Mucosa of descending colon (tissue), 3 donors: ENCODE data around the gene MAP1B. TPM values are rescaled to one million over a fixed set of nuclear protein-coding genes. Genes with fewer than 3 reads are reported as not detected.

Source experiments
- ATAC-seq: fragments of 200-7000 bp; cut with Tn5 transposase; one replicate; pipeline ENCODE4 v1.9.1; 2020; ENCODE audit warnings: mild to moderate bottlenecking, moderate library complexity
- DNase-seq, 3 donors: peaks; one replicate each; pipeline ENCODE4 v3.0.0-alpha.2; 2020
- H3K36me3 ChIP-seq: fragments of 200-600 bp; one replicate; pipeline ENCODE4 v1.8.0; 2021; ENCODE audit warnings: low read depth, mild to moderate bottlenecking
- H3K4me1 ChIP-seq: fragments of 200-600 bp; one replicate; pipeline ENCODE4 v1.8.0; 2021; ENCODE audit warnings: low read depth, mild to moderate bottlenecking
- H3K4me3 ChIP-seq: fragments of 200-600 bp; one replicate; pipeline ENCODE4 v1.8.0; 2021; ENCODE audit warnings: mild to moderate bottlenecking
- H3K9me3 ChIP-seq: fragments of 200-600 bp; one replicate; pipeline ENCODE4 v1.8.0; 2021; ENCODE audit warnings: mild to moderate bottlenecking
- intact Hi-C, 2 donors: fragments of 100-400 bp; cut with DNase I in 1 of 2; cut with micrococcal nuclease in 1 of 2; formaldehyde crosslinking; loops; one replicate each; pipeline versions ENCODE4 v1.11.0 to v1.11.1; 2022; cut with DNase I, micrococcal nuclease
- total RNA-seq, 3 donors: library from RNA; stranded (reverse); fragmentation: NEBNext Ultra II Directional in 2 of 3; extraction: Animal tissue kit (Norgen Biotek cat#: 25700) in 2 of 3; gene quantifications; one replicate each; pipeline versions ENCODE4 v1.2.1 to v1.2.4, GENCODE V29; 2021 to 2023
- TF ChIP-seq, protein P1 (sequence below): fragments of 200-600 bp; IDR thresholded peaks from one replicate; pipeline ENCODE4 v1.8.0; 2022; ENCODE audit warnings: antibody characterized with exemption, mild to moderate bottlenecking
- donor health status: DM: no; HTN: no; CAD: no; lungs with moderate emphysema.
- donor health status: DM: no; HTN: no; CAD: no.
- donor health status: DM: no; HTN: yes; CAD: no.

MAP1B gene
- total RNA-seq, 3 donors from 2014 or later = 6.5 to 72.3 (median 20.9) TPM

DNA sequence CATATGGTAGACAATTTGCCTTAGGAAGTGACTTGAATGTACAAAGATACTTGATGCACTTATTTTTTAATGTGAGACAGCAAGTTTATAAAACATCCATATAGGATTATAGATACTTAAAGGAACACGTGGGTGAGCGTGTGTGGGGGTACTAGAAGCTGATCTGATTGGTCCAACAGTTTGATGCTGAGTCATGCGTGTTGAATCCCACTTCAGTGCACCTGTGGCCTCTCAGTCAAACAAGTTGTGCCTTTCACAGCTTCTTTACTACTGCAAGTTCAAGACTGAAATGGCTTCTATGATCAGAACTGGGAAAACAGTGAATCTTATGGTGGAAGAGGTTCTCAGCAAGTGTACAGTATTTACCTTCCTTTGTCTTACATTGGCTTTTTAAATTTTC lies 98.9 kb downstream of the MAP1B start:
- Histone ChIP-seq H3K4me1 (no peaks in the 10 kb centered on the region), H3K4me3 (no peak overlapping the region), H3K36me3 (no peaks in the 10 kb centered on the region), H3K9me3 (no peaks in the 10 kb centered on the region)
- ATAC-seq = no peak
- TF ChIP-seq, protein P1, sequence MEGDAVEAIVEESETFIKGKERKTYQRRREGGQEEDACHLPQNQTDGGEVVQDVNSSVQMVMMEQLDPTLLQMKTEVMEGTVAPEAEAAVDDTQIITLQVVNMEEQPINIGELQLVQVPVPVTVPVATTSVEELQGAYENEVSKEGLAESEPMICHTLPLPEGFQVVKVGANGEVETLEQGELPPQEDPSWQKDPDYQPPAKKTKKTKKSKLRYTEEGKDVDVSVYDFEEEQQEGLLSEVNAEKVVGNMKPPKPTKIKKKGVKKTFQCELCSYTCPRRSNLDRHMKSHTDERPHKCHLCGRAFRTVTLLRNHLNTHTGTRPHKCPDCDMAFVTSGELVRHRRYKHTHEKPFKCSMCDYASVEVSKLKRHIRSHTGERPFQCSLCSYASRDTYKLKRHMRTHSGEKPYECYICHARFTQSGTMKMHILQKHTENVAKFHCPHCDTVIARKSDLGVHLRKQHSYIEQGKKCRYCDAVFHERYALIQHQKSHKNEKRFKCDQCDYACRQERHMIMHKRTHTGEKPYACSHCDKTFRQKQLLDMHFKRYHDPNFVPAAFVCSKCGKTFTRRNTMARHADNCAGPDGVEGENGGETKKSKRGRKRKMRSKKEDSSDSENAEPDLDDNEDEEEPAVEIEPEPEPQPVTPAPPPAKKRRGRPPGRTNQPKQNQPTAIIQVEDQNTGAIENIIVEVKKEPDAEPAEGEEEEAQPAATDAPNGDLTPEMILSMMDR = no peak
- no peak for DNase-seq
- intact Hi-C loops = loop anchor here in 1 of 2 donors (10.0 kb wide), 1 partner anchor 59 kb away; no protein-coding TSS in a partner anchor

DNA sequence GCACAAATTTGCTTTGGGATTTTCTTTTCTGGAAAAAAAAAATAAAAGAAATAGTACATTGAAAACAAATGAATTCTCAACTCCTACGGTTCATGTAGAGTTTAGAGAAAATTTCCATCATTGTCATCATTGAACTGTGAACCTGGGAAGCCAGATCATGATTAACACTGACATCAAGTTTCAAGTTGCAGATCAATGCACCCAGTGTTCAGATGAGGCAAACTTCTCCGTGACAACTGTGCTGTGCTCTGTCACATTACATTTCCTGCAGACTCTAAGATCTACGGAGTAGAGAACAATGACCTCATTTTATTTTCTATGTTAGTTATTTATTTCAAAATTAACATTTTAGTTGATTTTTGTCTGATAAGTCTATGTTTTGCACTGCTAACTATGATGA lies 99.7 kb downstream of the MAP1B start:
- H3K9me3 ChIP-seq = no peaks in the 10 kb centered on the region
- intact Hi-C loops = loop anchor here in 1 of 2 donors (10.0 kb wide), 1 partner anchor 58 kb away; no protein-coding TSS in a partner anchor
- H3K4me1 ChIP-seq = no peaks in the 10 kb centered on the region
- no peaks in the 10 kb centered on the region for H3K36me3 ChIP-seq
- H3K4me3 ChIP-seq = no peak overlapping the region
- no peak for DNase-seq
- no peak for ATAC-seq
- TF ChIP-seq, protein P1 = no peak

DNA sequence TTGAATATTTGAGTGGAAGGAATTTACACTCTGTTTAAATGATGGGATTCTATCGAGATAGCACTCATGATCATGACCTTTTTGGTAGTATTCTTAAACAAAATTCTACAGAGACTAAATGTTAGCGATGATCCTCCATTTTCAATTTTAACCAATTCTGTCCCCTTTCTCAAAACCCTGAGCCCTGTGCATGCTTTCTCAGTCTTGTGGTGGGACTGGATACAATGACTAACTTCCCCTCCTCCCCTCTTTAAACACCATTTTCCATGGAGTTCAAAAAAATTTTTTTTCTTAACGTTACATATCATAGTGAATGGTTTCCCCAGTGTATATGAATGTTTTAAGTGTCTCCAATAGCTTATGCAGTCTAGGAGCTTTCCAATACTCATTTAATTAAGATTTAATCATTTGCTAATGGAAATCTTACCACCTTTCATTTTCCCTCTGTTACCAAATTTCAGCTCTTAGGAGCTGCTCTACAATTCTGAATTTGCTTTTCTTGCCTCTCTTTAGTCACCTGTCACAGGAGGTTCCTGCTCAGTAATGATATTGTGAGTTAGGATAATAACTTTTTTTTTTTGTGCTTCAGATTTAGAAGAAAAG lies 101.2 kb downstream of the MAP1B start:
- intact Hi-C loops = loop anchor here in 1 of 2 donors (10.0 kb wide), 1 partner anchor 56 kb away; no protein-coding TSS in a partner anchor
- no peak overlapping the region for H3K4me3 ChIP-seq
- DNase-seq (no peak), ATAC-seq (no peak)
- H3K9me3 ChIP-seq = no peaks in the 10 kb centered on the region
- TF ChIP-seq, protein P1 = no peak
- H3K36me3 ChIP-seq = no peaks in the 10 kb centered on the region
- H3K4me1 ChIP-seq = no peaks in the 10 kb centered on the region

DNA sequence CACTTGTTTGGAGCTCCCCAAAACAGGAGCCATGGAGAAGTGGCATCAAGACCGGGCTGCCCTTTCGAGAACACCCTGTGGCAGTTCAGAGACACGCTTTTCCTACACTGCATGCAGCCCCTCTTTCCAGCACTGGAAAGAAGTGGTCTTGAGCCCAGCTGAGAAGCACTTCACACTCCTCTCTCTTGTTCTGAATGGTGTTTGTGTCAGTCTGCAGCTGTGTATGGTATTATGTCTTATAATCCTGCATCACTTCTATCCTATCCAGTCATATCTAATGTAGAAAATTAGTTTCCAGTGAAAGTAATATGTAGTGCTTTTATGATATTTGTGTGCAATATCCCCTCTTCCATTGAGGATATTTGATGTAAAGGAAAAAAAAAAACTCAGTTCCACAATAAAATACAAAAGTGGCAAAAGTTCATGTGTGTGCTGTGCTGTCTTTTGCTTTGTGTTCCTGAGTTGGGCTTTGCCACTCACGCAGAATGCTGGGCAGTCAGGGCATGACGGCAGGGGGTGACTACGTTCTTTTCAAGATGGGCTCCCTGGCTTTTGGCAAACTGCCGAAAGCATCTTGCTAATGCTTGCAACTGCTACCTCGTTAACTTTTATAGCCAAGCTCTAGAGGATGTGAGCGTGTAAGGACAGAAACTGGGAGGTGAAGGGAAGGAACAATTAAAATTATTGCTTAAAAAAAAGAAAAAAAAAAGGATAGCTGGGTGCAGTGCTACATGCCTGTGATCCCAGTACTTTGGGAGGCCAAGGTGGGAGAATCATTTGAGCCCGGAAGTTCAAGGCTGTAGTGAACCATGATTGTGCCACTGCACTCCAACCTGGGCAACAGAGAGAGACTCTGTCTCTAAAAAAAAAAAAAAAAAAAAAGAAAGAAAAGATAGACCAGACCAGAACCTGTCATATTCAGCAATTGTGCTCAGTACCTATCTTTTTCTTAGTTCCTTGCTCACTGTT lies 102.2 kb downstream of the MAP1B start:
- ATAC-seq (no peak), DNase-seq (no peak)
- no peaks in the 10 kb centered on the region for H3K4me1 ChIP-seq

DNA sequence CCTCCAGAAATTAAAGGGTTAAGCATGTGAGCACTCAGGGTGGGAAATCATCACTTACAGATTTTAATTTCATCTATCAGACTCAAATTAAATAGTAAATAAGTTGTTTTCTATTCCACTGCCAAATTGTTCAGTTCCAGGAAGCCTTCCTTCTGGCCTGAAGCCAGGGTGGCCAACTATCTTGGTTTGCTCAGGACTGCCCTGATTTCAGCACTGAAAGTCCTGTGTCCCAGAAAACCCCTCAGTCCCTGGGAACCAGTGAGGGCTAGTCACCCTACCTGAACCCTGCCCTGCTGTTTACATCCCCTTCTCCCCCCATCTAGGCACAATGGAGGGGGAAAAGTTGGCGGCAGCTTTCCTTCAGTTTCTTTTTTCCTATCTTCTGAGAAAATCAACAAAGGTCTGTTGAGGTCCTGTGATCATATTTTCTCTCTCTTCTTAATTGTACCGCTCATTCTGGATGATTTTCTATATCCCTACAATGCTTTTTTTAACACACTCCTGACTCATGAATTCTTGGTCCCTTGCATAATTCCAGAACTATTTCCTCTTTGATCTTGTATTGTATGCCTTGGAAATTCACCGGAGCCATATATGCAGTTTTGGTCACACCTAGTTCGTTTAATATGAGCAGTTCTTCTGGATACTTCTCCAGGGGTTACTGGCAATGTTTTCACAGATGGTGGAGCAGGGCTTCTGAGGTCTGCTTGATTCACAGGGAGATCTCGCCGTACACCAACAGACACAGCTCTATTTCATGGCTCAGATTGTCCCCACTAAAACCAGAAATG lies 103.8 kb downstream of the MAP1B start:
- H3K4me1 ChIP-seq = no peaks in the 10 kb centered on the region
- ATAC-seq (peak; percentile 60), DNase-seq (peak in 1 of 3 donors; percentile 33)

More for the DNA sequence above, 102.2 kb downstream of the MAP1B start:
- no peaks in the 10 kb centered on the region for H3K9me3 ChIP-seq
- no peak overlapping the region for H3K4me3 ChIP-seq
- TF ChIP-seq, protein P1 = no peak
- intact Hi-C loops = loop anchor here in 1 of 2 donors (10.0 kb wide), 1 partner anchor 55 kb away; no protein-coding TSS in a partner anchor
- H3K36me3 ChIP-seq = no peaks in the 10 kb centered on the region

More for the DNA sequence above, 103.8 kb downstream of the MAP1B start:
- TF ChIP-seq, protein P1 = no peak
- Histone ChIP-seq H3K4me3 (no peak overlapping the region), H3K9me3 (no peaks in the 10 kb centered on the region), H3K36me3 (no peaks in the 10 kb centered on the region)
- intact Hi-C loops = no loop called here
